ENCODE measurements around the gene DAP. TPM values are rescaled to one million over a fixed set of nuclear protein-coding genes. Genes with fewer than 3 reads are reported as not detected.
"Not testable (repeated sequence)": the region's sequence is repeated elsewhere in the genome, so short reads cannot be mapped to it uniquely, and the experiment has no call there.

The DAP gene
- total RNA-seq, 1 experiment from 2014 or later: 77.6 TPM

DNA sequence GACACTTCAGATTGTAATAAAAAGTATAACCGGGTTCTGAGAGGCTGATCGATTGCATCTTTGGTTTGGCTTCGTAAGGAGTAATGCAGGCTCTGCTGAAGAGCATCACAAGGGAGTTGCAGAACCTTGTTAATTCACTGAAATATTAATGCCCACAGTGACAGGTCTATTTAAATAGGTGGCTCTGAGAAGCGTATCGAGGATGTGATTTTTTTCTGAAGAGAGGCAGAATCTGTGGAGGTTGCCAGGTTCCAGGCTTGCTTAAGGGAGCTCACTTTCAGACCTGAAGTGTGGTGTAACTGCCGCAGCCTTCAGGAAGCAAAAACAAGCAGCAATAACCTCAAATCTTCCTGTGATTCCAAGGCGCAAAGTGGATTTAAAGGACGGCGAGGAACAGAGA is 116.8 kb downstream of the DAP start:
- no TSS peak for BruUV-seq (replicated peaks)
- no peak overlapping the region for H3K4me3 Mint-ChIP-seq (ENCODE audit: unreplicated experiment)

DNA sequence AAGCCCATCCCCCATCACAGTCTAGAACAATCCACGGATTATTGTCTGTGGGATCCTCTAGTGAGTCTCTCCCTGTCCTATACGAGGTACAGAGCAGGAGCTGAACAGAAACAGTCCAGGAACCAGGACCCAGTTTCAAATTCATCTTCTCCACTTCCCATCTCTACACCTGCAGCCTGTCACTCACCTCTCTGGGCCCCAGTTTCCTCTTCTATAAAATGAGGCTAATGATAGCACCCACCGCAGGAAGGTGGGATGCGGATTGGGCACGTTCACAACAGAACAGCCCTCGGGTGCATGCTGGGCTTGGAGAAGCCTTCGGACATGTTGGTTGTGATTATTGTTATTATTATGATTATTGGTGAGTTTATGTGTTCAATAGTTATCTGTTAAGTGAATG is 118.7 kb downstream of the DAP start:
- Mint-ChIP-seq H3K4me3 (ENCODE audit: unreplicated experiment) (no peak overlapping the region), H3K4me1 (ENCODE audit: low read depth, unreplicated experiment) (no peaks in the 10 kb centered on the region), H3K36me3 (ENCODE audit: insufficient read depth, unreplicated experiment) (peaks cover 20% of the 10 kb centered on the region), H3K9me3 (ENCODE audit: unreplicated experiment) (peaks cover 14% of the 10 kb centered on the region), H3K27me3 (ENCODE audit: insufficient read depth, unreplicated experiment) (no peaks in the 10 kb centered on the region), H3K27ac (ENCODE audit: unreplicated experiment) (no peak overlapping the region)
- no peaks in the 10 kb centered on the region for H3K27me3 ChIP-seq (replicated peaks; ENCODE audit: control insufficient read depth, insufficient read depth, low read length)
- H3K4me3 ChIP-seq (ENCODE audit: low read depth, low read length): no peak overlapping the region
- ChIA-PET CTCF (no interaction called here), POLR2A (no interaction called here)
- intact Hi-C loops (cut with micrococcal nuclease; ENCODE audit: unreplicated experiment): no loop called here
- TF ChIP-seq, protein P1, sequence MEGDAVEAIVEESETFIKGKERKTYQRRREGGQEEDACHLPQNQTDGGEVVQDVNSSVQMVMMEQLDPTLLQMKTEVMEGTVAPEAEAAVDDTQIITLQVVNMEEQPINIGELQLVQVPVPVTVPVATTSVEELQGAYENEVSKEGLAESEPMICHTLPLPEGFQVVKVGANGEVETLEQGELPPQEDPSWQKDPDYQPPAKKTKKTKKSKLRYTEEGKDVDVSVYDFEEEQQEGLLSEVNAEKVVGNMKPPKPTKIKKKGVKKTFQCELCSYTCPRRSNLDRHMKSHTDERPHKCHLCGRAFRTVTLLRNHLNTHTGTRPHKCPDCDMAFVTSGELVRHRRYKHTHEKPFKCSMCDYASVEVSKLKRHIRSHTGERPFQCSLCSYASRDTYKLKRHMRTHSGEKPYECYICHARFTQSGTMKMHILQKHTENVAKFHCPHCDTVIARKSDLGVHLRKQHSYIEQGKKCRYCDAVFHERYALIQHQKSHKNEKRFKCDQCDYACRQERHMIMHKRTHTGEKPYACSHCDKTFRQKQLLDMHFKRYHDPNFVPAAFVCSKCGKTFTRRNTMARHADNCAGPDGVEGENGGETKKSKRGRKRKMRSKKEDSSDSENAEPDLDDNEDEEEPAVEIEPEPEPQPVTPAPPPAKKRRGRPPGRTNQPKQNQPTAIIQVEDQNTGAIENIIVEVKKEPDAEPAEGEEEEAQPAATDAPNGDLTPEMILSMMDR (IDR thresholded peaks at IDR 0.05; ENCODE audit: insufficient read depth in 1 of 2, low read depth in 1 of 2, low read length in 1 of 2, severe bottlenecking in 1 of 2, unreplicated experiment in 1 of 2): no peak
- no TSS peak for BruUV-seq (replicated peaks)
- H3K9me3 ChIP-seq: no peaks in the 10 kb centered on the region
- DNase-seq: no peak
- no peaks in the 10 kb centered on the region; the same call in 1 of the 2 replicates for H3K36me3 ChIP-seq (ENCODE audit: control insufficient read depth, insufficient read depth, low read length)
- no peaks in the 10 kb centered on the region for H3K4me1 ChIP-seq

More for the DNA sequence above, 116.8 kb downstream of the DAP start:
- Mint-ChIP-seq H3K36me3 (ENCODE audit: insufficient read depth, unreplicated experiment) (peaks cover 15% of the 10 kb centered on the region), H3K4me1 (ENCODE audit: low read depth, unreplicated experiment) (no peaks in the 10 kb centered on the region), H3K27me3 (ENCODE audit: insufficient read depth, unreplicated experiment) (no peaks in the 10 kb centered on the region), H3K9me3 (ENCODE audit: unreplicated experiment) (no peaks in the 10 kb centered on the region), H3K27ac (ENCODE audit: unreplicated experiment) (no peak overlapping the region)
- intact Hi-C loops (cut with micrococcal nuclease; ENCODE audit: unreplicated experiment): no loop called here
- Histone ChIP-seq H3K9me3 (no peaks in the 10 kb centered on the region), H3K4me3 (ENCODE audit: low read depth, low read length) (no peak overlapping the region), H3K4me1 (no peaks in the 10 kb centered on the region), H3K27me3 (replicated peaks; ENCODE audit: control insufficient read depth, insufficient read depth, low read length) (no peaks in the 10 kb centered on the region), H3K36me3 (ENCODE audit: control insufficient read depth, insufficient read depth, low read length) (no peaks in the 10 kb centered on the region; the same call in 1 of the 2 replicates)
- peak in 1 of 2 experiments; percentile 1 for DNase-seq
- CTCF ChIA-PET: interaction anchor here (0.7 kb wide), 1 partner anchor 773 kb away, joined by 3 read pairs; no protein-coding TSS in a partner anchor
- TF ChIP-seq, protein P1 (IDR thresholded peaks at IDR 0.05; ENCODE audit: insufficient read depth in 1 of 2, low read depth in 1 of 2, low read length in 1 of 2, severe bottlenecking in 1 of 2, unreplicated experiment in 1 of 2): no peak
- POLR2A ChIA-PET: no interaction called here

DNA sequence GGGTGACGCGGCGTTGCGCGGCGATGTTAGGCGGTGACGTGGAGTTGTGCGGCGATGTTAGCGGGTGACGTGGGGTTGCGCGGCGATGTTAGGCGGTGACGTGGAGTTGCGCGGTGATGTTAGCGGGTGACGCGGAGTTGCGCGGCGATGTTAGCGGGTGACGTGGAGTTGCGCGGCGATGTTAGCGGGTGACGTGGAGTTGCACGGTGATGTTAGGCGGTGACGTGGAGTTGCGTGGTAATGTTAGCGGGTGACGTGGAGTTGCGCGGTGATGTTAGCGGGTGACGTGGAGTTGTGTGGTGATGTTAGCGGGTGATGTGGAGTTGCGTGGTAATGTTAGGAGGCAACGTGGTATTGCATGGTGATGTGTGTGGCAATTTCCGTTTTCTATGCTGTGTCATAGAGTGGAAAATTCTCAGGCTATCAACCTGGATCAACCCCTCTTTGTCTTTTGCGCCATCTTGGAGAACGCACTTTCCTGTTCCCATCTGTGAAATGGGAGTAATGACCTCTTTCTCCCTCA is 121.1 kb downstream of the DAP start:
- Mint-ChIP-seq H3K4me3 (ENCODE audit: unreplicated experiment) (no peak overlapping the region), H3K4me1 (ENCODE audit: low read depth, unreplicated experiment) (no peaks in the 10 kb centered on the region), H3K36me3 (ENCODE audit: insufficient read depth, unreplicated experiment) (peaks cover 33% of the 10 kb centered on the region), H3K9me3 (ENCODE audit: unreplicated experiment) (peaks cover 14% of the 10 kb centered on the region), H3K27me3 (ENCODE audit: insufficient read depth, unreplicated experiment) (no peaks in the 10 kb centered on the region), H3K27ac (ENCODE audit: unreplicated experiment) (no peak overlapping the region)
- no peaks in the 10 kb centered on the region; the same call in 1 of the 2 replicates for H3K36me3 ChIP-seq (ENCODE audit: control insufficient read depth, insufficient read depth, low read length)
- no peaks in the 10 kb centered on the region for H3K9me3 ChIP-seq
- intact Hi-C loops (cut with micrococcal nuclease; ENCODE audit: unreplicated experiment): no loop called here
- no peak overlapping the region for H3K4me3 ChIP-seq (ENCODE audit: low read depth, low read length)
- ChIA-PET CTCF (no interaction called here), POLR2A (no interaction called here)
- no peaks in the 10 kb centered on the region for H3K4me1 ChIP-seq
- DNase-seq: no peak
- no TSS peak for BruUV-seq (replicated peaks)
- no peaks in the 10 kb centered on the region for H3K27me3 ChIP-seq (replicated peaks; ENCODE audit: control insufficient read depth, insufficient read depth, low read length)
- TF ChIP-seq, protein P1 (IDR thresholded peaks at IDR 0.05; ENCODE audit: insufficient read depth in 1 of 2, low read depth in 1 of 2, low read length in 1 of 2, severe bottlenecking in 1 of 2, unreplicated experiment in 1 of 2): no peak

- intact Hi-C loops (cut with micrococcal nuclease; ENCODE audit: unreplicated experiment); DNase-seq; H3K9me3 ChIP-seq; H3K4me1 ChIP-seq; POLR2A ChIA-PET; H3K36me3 ChIP-seq (ENCODE audit: control insufficient read depth, insufficient read depth, low read length); H3K4me3 ChIP-seq (ENCODE audit: low read depth, low read length); H3K27me3 Mint-ChIP-seq (ENCODE audit: insufficient read depth, unreplicated experiment); H3K27me3 ChIP-seq (replicated peaks; ENCODE audit: control insufficient read depth, insufficient read depth, low read length); CTCF ChIA-PET; H3K4me1 Mint-ChIP-seq (ENCODE audit: low read depth, unreplicated experiment); BruUV-seq (replicated peaks): not testable (repeated sequence)
- H3K27ac Mint-ChIP-seq (ENCODE audit: unreplicated experiment): peak overlapping the region; percentile 6
- peaks cover 14% of the 10 kb centered on the region for H3K9me3 Mint-ChIP-seq (ENCODE audit: unreplicated experiment)
- H3K36me3 Mint-ChIP-seq (ENCODE audit: insufficient read depth, unreplicated experiment): peaks cover 33% of the 10 kb centered on the region
- peak overlapping the region; percentile 3 for H3K4me3 Mint-ChIP-seq (ENCODE audit: unreplicated experiment)
Observed at GRCh38 chr5:10638723-10639122, 122.3 kb downstream of the DAP start.

All from Caco-2 (cell line).